Heart left ventricle (tissue), 13 donors: ENCODE data around the gene ADAMTSL1.

Experiments used
- POLR2A ChIP-seq, 2 donors: fragments of 450-650 bp; IDR thresholded peaks; one replicate each; pipeline ENCODE4 v1.6.1; 2017; ENCODE audit warnings: antibody characterized with exemption in 2 of 2, mild to moderate bottlenecking in 2 of 2, moderate library complexity in 2 of 2
- TF ChIP-seq, protein P1 (sequence below), 12 donors: fragments of 200-600 bp; sonication (generic) in 4 of 12; IDR thresholded peaks; one replicate each; pipeline versions ENCODE4 v1.5.0 to v1.8.0; 2018 to 2022; ENCODE audit warnings: antibody characterized with exemption in 12 of 12, mild to moderate bottlenecking in 5 of 12
- donor health status: ischemic (EF 13 %, LVEDD 7.1; RV severe dilation, severe dysfunction).
- donor health status: DM: no; HTN: yes; CAD: no.
- donor health status: DM: no; HTN: no; CAD: no.
- donor health status: ischemic (EF 25% LVEDD 6.9; RV normal size, moderate dysfunction).
- donor health status: ischemic (EF 25% LVEDD 5.7; RV mildly dilated, moderate dysfunction).
- donor health status: ischemic (EF 35%, LVEDD 5.7; RV mildly dilated, moderate dysfunction).
- donor health status: nonischemic (EF 11% LVEDD 7.7; RV severe dilation, severe dysfunction).
- donor health status: DM: yes; HTN: yes; CAD: no.
- donor health status: PGD.
- donor health status: ischemic (EF 29% LVEDD 5.4; RV normal size, mild dysfunction).
- donor health status: nonischemic (EF 23%, LVEDD 6.1; RV moderate dilation, normal function).

- TF ChIP-seq, protein P1, sequence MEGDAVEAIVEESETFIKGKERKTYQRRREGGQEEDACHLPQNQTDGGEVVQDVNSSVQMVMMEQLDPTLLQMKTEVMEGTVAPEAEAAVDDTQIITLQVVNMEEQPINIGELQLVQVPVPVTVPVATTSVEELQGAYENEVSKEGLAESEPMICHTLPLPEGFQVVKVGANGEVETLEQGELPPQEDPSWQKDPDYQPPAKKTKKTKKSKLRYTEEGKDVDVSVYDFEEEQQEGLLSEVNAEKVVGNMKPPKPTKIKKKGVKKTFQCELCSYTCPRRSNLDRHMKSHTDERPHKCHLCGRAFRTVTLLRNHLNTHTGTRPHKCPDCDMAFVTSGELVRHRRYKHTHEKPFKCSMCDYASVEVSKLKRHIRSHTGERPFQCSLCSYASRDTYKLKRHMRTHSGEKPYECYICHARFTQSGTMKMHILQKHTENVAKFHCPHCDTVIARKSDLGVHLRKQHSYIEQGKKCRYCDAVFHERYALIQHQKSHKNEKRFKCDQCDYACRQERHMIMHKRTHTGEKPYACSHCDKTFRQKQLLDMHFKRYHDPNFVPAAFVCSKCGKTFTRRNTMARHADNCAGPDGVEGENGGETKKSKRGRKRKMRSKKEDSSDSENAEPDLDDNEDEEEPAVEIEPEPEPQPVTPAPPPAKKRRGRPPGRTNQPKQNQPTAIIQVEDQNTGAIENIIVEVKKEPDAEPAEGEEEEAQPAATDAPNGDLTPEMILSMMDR (IDR thresholded peaks at IDR 0.05), result peak in 1 of 12 donors; percentile 48
- TF ChIP-seq POLR2A (IDR thresholded peaks at IDR 0.05), result no peak
Measured at GRCh38 chr9:18626046-18626698, 152.2 kb downstream of the ADAMTSL1 start.
